Muscle layer of duodenum (tissue), 2 donors: ENCODE data around the gene ITIH6.
"Not testable (repeated sequence)": the region's sequence is repeated elsewhere in the genome, so short reads cannot be mapped to it uniquely, and the experiment has no call there.

Experiments
- H3K27ac ChIP-seq: one replicate; pipeline ENCODE4 v1.7.0; 2013; ENCODE audit warnings: mild to moderate bottlenecking, low read length
- H3K27me3 ChIP-seq: one replicate; pipeline ENCODE4 v1.7.0; 2013; ENCODE audit warnings: low read depth, mild to moderate bottlenecking, control low read depth, low read length
- H3K36me3 ChIP-seq, 2 donors: one replicate each; pipeline ENCODE4 v1.7.0; 2013; ENCODE audit warnings: low read length in 2 of 2, control low read depth in 1 of 2, mild to moderate bottlenecking in 1 of 2; ENCODE audit not compliant: insufficient read depth in 2 of 2, control insufficient read depth in 1 of 2
- H3K4me1 ChIP-seq, 2 donors: one replicate each; pipeline ENCODE4 v1.7.0; 2013; ENCODE audit warnings: low read length in 2 of 2, mild to moderate bottlenecking in 2 of 2, control low read depth in 1 of 2, moderate library complexity in 1 of 2; ENCODE audit not compliant: insufficient read depth in 2 of 2, control insufficient read depth in 1 of 2
- H3K4me3 ChIP-seq, 2 donors: one replicate each; pipeline ENCODE4 v1.7.0; 2013; ENCODE audit warnings: low read length in 2 of 2, low read depth in 1 of 2, mild to moderate bottlenecking in 1 of 2
- H3K9me3 ChIP-seq, 2 donors: one replicate each; pipeline ENCODE4 v1.7.0; 2013; ENCODE audit warnings: low read length in 2 of 2, control low read depth in 1 of 2, mild to moderate bottlenecking in 1 of 2; ENCODE audit not compliant: control insufficient read depth in 1 of 2
- donor health status: healthy.

The ITIH6 gene, protein sequence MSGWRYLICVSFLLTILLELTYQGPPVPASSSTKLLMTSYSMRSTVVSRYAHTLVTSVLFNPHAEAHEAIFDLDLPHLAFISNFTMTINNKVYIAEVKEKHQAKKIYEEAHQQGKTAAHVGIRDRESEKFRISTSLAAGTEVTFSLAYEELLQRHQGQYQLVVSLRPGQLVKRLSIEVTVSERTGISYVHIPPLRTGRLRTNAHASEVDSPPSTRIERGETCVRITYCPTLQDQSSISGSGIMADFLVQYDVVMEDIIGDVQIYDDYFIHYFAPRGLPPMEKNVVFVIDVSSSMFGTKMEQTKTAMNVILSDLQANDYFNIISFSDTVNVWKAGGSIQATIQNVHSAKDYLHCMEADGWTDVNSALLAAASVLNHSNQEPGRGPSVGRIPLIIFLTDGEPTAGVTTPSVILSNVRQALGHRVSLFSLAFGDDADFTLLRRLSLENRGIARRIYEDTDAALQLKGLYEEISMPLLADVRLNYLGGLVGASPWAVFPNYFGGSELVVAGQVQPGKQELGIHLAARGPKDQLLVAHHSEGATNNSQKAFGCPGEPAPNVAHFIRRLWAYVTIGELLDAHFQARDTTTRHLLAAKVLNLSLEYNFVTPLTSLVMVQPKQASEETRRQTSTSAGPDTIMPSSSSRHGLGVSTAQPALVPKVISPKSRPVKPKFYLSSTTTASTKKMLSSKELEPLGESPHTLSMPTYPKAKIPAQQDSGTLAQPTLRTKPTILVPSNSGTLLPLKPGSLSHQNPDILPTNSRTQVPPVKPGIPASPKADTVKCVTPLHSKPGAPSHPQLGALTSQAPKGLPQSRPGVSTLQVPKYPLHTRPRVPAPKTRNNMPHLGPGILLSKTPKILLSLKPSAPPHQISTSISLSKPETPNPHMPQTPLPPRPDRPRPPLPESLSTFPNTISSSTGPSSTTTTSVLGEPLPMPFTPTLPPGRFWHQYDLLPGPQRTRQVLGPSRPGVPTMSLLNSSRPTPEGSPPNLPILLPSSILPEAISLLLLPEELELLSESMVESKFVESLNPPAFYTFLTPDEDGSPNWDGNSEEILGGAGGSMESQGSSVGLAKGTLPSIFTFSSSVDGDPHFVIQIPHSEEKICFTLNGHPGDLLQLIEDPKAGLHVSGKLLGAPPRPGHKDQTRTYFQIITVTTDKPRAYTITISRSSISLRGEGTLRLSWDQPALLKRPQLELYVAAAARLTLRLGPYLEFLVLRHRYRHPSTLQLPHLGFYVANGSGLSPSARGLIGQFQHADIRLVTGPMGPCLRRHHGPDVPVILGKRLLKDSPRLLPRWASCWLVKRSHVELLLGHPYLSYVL

DNA sequence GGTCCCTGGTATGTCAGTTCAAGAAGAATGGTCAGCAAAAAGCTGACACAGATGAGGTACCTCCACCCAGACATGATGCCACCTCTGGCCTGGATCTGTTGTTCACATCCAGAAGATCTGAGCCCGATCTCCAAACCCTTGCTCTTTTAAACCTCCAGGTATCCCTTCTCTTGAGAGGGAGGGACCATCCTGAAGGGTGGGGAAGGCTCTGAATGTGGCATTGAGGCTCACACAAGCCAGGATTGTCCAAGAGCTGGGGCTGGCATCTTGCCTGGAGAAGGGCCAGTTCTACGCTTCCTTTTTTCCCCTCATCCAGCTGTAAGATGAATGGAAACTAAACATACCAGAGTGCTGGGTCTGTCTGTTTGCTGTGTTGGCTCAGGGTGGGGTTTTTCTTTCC is at the start of gene ITIH6:
ITIH6 (minus strand) TSS at position 119 of the 400 bp plus-strand sequence; CDS start at position 74, 45 bp downstream.
- no peak within 1 kb of the TSS for H3K27ac ChIP-seq
- no peaks in the 10 kb centered on the region for H3K27me3 ChIP-seq
- H3K4me1 ChIP-seq, result no peaks in the 10 kb centered on the region
- H3K4me3 ChIP-seq, result no peak within 1 kb of the TSS
- H3K9me3 ChIP-seq, result no peaks in the 10 kb centered on the region
- no peaks in the 10 kb centered on the region for H3K36me3 ChIP-seq

GRCh38 chrX:54847700-54848099 is 49.6 kb upstream of the ITIH6 start:
- H3K9me3 ChIP-seq, H3K36me3 ChIP-seq, H3K27me3 ChIP-seq, H3K4me1 ChIP-seq, H3K4me3 ChIP-seq, H3K27ac ChIP-seq: not testable (repeated sequence)

DNA sequence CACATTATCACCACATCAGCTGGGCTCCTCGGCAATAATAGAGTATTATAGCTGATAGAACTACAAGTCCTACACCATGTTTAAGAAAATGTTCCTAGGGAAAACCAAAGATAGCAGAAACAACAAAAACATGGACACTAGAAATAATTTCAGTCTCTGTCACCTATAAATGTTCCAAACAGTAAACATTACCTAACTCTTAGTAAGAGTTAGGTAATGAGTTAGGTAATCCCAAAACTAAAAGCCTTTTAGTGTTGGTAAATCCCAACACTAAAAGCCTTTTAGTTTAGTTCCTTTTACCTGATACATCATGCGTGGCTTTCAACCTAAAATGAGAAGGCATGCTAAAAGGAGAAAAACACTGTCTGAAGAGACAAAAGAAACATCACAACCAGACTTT is 45.0 kb upstream of the ITIH6 start:
- H3K9me3 ChIP-seq, result no peaks in the 10 kb centered on the region
- no peaks in the 10 kb centered on the region for H3K36me3 ChIP-seq
- H3K27ac ChIP-seq, result no peak overlapping the region
- H3K27me3 ChIP-seq, result no peaks in the 10 kb centered on the region
- H3K4me3 ChIP-seq, result no peak overlapping the region
- H3K4me1 ChIP-seq, result no peaks in the 10 kb centered on the region

DNA sequence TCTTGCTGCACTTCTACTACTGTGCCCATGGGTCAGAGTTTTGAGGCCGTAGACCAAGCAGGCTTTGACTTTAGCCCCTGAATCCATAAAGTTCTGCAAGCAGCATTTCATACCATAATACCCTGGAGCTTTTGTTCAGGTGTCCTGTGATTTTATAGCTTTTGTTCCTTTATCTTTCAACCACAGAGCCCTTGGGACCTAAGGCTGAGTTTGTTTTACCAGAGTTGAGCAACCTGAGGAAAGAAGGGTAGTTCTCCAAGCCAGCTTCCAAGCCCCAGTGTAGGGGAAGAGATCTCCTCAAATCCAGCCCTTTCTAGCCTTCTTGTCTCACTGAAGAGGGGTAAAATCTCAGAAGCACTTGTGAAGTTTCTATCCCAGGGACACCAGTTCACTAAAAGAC is 44.6 kb upstream of the ITIH6 start:
- Histone ChIP-seq H3K27me3 (no peaks in the 10 kb centered on the region), H3K36me3 (no peaks in the 10 kb centered on the region), H3K4me3 (no peak overlapping the region), H3K27ac (no peak overlapping the region), H3K9me3 (no peaks in the 10 kb centered on the region), H3K4me1 (no peaks in the 10 kb centered on the region)

DNA sequence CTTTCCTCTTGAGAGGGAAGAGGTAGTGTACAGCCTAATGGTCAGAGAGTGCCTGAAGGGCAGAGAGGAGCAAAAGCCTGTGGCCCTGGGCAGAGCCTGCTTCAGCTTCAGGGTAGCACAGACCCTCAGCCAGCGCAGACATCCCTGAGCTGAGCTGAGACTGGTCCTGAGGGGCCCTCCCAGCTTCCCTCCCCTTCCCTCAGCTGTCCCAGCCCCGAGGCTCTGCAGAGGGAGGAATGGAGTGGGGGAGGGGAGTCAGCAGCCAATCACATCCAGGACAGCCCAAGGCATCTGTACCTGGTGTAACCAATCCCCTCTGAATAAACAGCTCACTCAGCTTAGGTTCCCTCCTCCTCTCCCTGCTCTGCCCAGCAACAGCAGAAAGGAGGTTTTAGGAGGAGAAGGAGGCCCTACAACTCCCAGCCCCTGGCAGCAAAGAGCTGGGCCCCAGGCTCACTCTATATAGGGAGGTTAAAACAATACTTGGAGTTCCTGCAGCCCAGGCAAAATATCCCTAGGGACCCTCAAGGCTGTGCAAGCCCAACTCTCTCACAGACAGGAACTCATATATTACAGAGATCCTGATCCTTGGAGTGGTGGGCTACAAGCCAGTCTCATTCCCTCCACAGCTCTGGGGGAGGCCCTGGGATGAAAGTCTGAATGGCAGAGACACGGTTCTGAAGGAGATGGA is 43.3 kb upstream of the ITIH6 start:
- not testable (repeated sequence) for H3K4me3 ChIP-seq, H3K27me3 ChIP-seq, H3K36me3 ChIP-seq, H3K27ac ChIP-seq, H3K9me3 ChIP-seq, H3K4me1 ChIP-seq

DNA sequence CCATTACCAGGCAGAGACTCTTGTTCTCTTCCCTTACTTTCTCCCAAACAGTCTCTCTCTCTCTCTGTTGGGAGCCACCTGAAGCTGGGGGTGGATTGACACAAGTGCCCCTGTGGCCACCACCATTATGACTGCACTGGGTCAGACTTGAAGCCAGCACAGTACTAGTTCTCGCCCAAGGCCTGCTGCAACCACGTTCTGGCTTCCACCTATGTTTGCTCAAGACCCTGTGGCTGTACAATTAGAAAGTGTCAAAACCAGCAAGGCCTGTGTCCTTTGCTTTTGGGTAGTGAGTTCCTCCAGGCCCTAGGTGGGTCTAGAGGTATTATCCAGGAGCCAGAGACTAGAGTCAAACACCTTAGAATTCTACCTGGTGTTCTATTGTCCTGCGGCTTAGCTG is 40.5 kb upstream of the ITIH6 start:
- Histone ChIP-seq H3K9me3 (no peaks in the 10 kb centered on the region), H3K4me3 (no peak overlapping the region), H3K27ac (no peak overlapping the region), H3K36me3 (no peaks in the 10 kb centered on the region), H3K4me1 (no peaks in the 10 kb centered on the region), H3K27me3 (no peaks in the 10 kb centered on the region)

GRCh38 chrX:54826598-54826997 is 28.5 kb upstream of the ITIH6 start:
- no peaks in the 10 kb centered on the region for H3K4me1 ChIP-seq
- H3K9me3 ChIP-seq, result no peaks in the 10 kb centered on the region

GRCh38 chrX:54825716-54826438 is 27.8 kb upstream of the ITIH6 start:
- H3K36me3 ChIP-seq, result no peaks in the 10 kb centered on the region

More at GRCh38 chrX:54826598-54826997, 28.5 kb upstream of the ITIH6 start:
- no peak overlapping the region for H3K27ac ChIP-seq
- H3K36me3 ChIP-seq, result no peaks in the 10 kb centered on the region
- H3K4me3 ChIP-seq, result no peak overlapping the region
- no peaks in the 10 kb centered on the region for H3K27me3 ChIP-seq

GRCh38 chrX:54824722-54825121 is 26.7 kb upstream of the ITIH6 start:
- Histone ChIP-seq H3K9me3 (no peaks in the 10 kb centered on the region), H3K4me1 (no peaks in the 10 kb centered on the region), H3K4me3 (no peak overlapping the region), H3K36me3 (no peaks in the 10 kb centered on the region), H3K27me3 (no peaks in the 10 kb centered on the region), H3K27ac (no peak overlapping the region)

More at GRCh38 chrX:54825716-54826438, 27.8 kb upstream of the ITIH6 start:
- Histone ChIP-seq H3K9me3 (no peaks in the 10 kb centered on the region), H3K4me1 (no peaks in the 10 kb centered on the region), H3K27ac (no peak overlapping the region), H3K4me3 (no peak overlapping the region), H3K27me3 (no peaks in the 10 kb centered on the region)

- Histone ChIP-seq H3K4me1 (no peaks in the 10 kb centered on the region), H3K9me3 (no peaks in the 10 kb centered on the region), H3K27me3 (no peaks in the 10 kb centered on the region), H3K4me3 (no peak overlapping the region), H3K27ac (no peak overlapping the region), H3K36me3 (no peaks in the 10 kb centered on the region)
Measured at GRCh38 chrX:54824195-54824594, 26.1 kb upstream of the ITIH6 start.
